Suprapubic skin (tissue), 4 donors: ENCODE data around the gene URB1. TPM values are rescaled to one million over a fixed set of nuclear protein-coding genes. Genes with fewer than 3 reads are reported as not detected.
"Not testable (repeated sequence)": the region's sequence is repeated elsewhere in the genome, so short reads cannot be mapped to it uniquely, and the experiment has no call there.

Experiments
- DNase-seq, 2 donors: peaks; one replicate each; pipeline ENCODE4 v3.0.0-alpha.2; 2019; ENCODE audit warnings: low spot score in 2 of 2
- H3K27ac ChIP-seq: fragments of 200-600 bp; sonication (generic); one replicate; pipeline ENCODE4 v1.5.1; 2019
- H3K27me3 ChIP-seq: fragments of 200-600 bp; sonication (generic); one replicate; pipeline ENCODE4 v1.5.1; 2019
- H3K36me3 ChIP-seq: fragments of 200-600 bp; sonication (generic); one replicate; pipeline ENCODE4 v1.5.1; 2019
- H3K4me1 ChIP-seq: fragments of 200-600 bp; sonication (generic); one replicate; pipeline ENCODE4 v1.5.1; 2019
- H3K4me3 ChIP-seq: fragments of 200-600 bp; sonication (generic); one replicate; pipeline ENCODE4 v1.5.1; 2019; ENCODE audit warnings: mild to moderate bottlenecking
- H3K9me3 ChIP-seq: fragments of 200-600 bp; sonication (generic); one replicate; pipeline ENCODE4 v1.5.1; 2019
- CTCF ChIP-seq, 2 donors: fragments of 200-600 bp in 1 of 2; fragments of 450-650 bp in 1 of 2; sonication (generic) in 1 of 2; IDR thresholded peaks; one replicate each; pipeline ENCODE4 v1.5.1; 2016 to 2019; ENCODE audit warnings: antibody characterized with exemption in 2 of 2, mild to moderate bottlenecking in 1 of 2, moderate library complexity in 1 of 2
- EP300 ChIP-seq: sonication (generic); formaldehyde crosslinking; IDR thresholded peaks from one replicate; pipeline ENCODE4 v1.6.1; 2017; ENCODE audit warnings: antibody characterized with exemption
- POLR2A ChIP-seq, 2 donors: fragments of 450-650 bp; IDR thresholded peaks; one replicate each; pipeline ENCODE4 v1.6.1; 2017; ENCODE audit warnings: antibody characterized with exemption in 2 of 2, mild to moderate bottlenecking in 2 of 2, moderate library complexity in 2 of 2
- POLR2AphosphoS5 ChIP-seq, 3 donors: sonication (generic); formaldehyde crosslinking; IDR thresholded peaks; one replicate each; pipeline ENCODE4 v1.6.1; 2017; ENCODE audit warnings: antibody characterized with exemption in 3 of 3
- WGBS: methylation state at CpG from one replicate; pipeline ENCODE4 v1.1.5; 2018; 5-methylcytosine and 5-hydroxymethylcytosine counted together
- total RNA-seq, 4 donors: library from RNA; depleted of rRNA; stranded (reverse); fragments of >200 nt; gene quantifications; one replicate each; pipeline ENCODE4 v1.1.0, GENCODE V29; 2016

The URB1 gene
- total RNA-seq, 4 donors from 2014 or later = 23.7 to 49.4 (median 33.0) TPM

GRCh38 chr21:32278518-32279376 lies 114.1 kb downstream of the URB1 start, which contains the start of gene MIS18A:
MIS18A (minus strand) TSS chr21:32279049; CDS start chr21:32279014, 35 bp downstream.
- peaks cover 4% of the 10 kb centered on the region for H3K36me3 ChIP-seq
- peak within 1 kb of the TSS; percentile 94 for H3K4me3 ChIP-seq
- H3K27me3 ChIP-seq = no peaks in the 10 kb centered on the region
- no peaks in the 10 kb centered on the region for H3K9me3 ChIP-seq
- DNase-seq = peak; percentile 97
- WGBS = 0% methylated on average over 11 of the region's 69 CpGs
- H3K27ac ChIP-seq = peak within 1 kb of the TSS; percentile 70
- H3K4me1 ChIP-seq = peaks cover 23% of the 10 kb centered on the region
- TF ChIP-seq POLR2A (IDR thresholded peaks at IDR 0.05) (no peak), POLR2AphosphoS5 (IDR thresholded peaks at IDR 0.05) (peak in 1 of 3 donors; percentile 70)

GRCh38 chr21:32278103-32278502 lies 114.7 kb downstream of the URB1 start:
- WGBS = 2% methylated on average over 9 of the region's 9 CpGs
- Histone ChIP-seq H3K9me3 (no peaks in the 10 kb centered on the region), H3K27ac (no peak overlapping the region), H3K4me3 (peak overlapping the region; percentile 94), H3K27me3 (no peaks in the 10 kb centered on the region), H3K4me1 (peaks cover 23% of the 10 kb centered on the region), H3K36me3 (peaks cover 7% of the 10 kb centered on the region)
- no peak for DNase-seq
- TF ChIP-seq POLR2AphosphoS5 (IDR thresholded peaks at IDR 0.05) (no peak), CTCF (IDR thresholded peaks at IDR 0.05) (no peak), POLR2A (IDR thresholded peaks at IDR 0.05) (no peak), EP300 (no peak)

GRCh38 chr21:32276671-32277070 lies 116.1 kb downstream of the URB1 start:
- TF ChIP-seq POLR2AphosphoS5 (IDR thresholded peaks at IDR 0.05) = no peak
- no peak for TF ChIP-seq POLR2A (IDR thresholded peaks at IDR 0.05)
- TF ChIP-seq CTCF (IDR thresholded peaks at IDR 0.05) = no peak
- no peak for TF ChIP-seq EP300
- WGBS = 88% methylated on average over 4 of the region's 4 CpGs
- no peak overlapping the region for H3K27ac ChIP-seq
- no peak for DNase-seq
- H3K9me3 ChIP-seq = no peaks in the 10 kb centered on the region
- H3K4me1 ChIP-seq = peaks cover 23% of the 10 kb centered on the region
- no peak overlapping the region for H3K4me3 ChIP-seq
- no peaks in the 10 kb centered on the region for H3K27me3 ChIP-seq
- H3K36me3 ChIP-seq = peaks cover 19% of the 10 kb centered on the region

GRCh38 chr21:32270748-32271147 lies 122.1 kb downstream of the URB1 start:
- 81% methylated on average over 4 of the region's 4 CpGs for WGBS
- Histone ChIP-seq H3K4me3 (no peak overlapping the region), H3K9me3 (no peaks in the 10 kb centered on the region), H3K27ac (no peak overlapping the region), H3K4me1 (no peaks in the 10 kb centered on the region), H3K27me3 (no peaks in the 10 kb centered on the region), H3K36me3 (peaks cover 45% of the 10 kb centered on the region)
- DNase-seq = no peak
- TF ChIP-seq CTCF (IDR thresholded peaks at IDR 0.05) (no peak), POLR2AphosphoS5 (IDR thresholded peaks at IDR 0.05) (no peak), POLR2A (IDR thresholded peaks at IDR 0.05) (no peak), EP300 (no peak)

- H3K36me3 ChIP-seq = peaks cover 25% of the 10 kb centered on the region
- not testable (repeated sequence) for H3K4me1 ChIP-seq, H3K4me3 ChIP-seq, DNase-seq, H3K9me3 ChIP-seq, H3K27me3 ChIP-seq, H3K27ac ChIP-seq
- no CpG with 5 or more reads among the region's 23 CpGs for WGBS
Observed at GRCh38 chr21:32265321-32265720, 127.5 kb downstream of the URB1 start.

GRCh38 chr21:32261929-32262328 lies 130.9 kb downstream of the URB1 start:
- no peaks in the 10 kb centered on the region for H3K27me3 ChIP-seq
- H3K27ac ChIP-seq = no peak overlapping the region
- H3K36me3 ChIP-seq = peaks cover 6% of the 10 kb centered on the region
- DNase-seq = no peak
- H3K9me3 ChIP-seq = no peaks in the 10 kb centered on the region
- no peak for TF ChIP-seq CTCF (IDR thresholded peaks at IDR 0.05)
- no peak for TF ChIP-seq EP300
- TF ChIP-seq POLR2AphosphoS5 (IDR thresholded peaks at IDR 0.05) = no peak
- no peak for TF ChIP-seq POLR2A (IDR thresholded peaks at IDR 0.05)
- no peak overlapping the region for H3K4me3 ChIP-seq
- H3K4me1 ChIP-seq = peaks cover 16% of the 10 kb centered on the region
- WGBS = 92% methylated on average over 5 of the region's 5 CpGs
